NT2/D1 (cell line): ENCODE measurements around the gene CSF1R.

Source experiments
- SUZ12 ChIP-seq: IDR thresholded peaks from 2 replicates; pipeline ENCODE4 v1.6.1; 2011; ENCODE audit not compliant: insufficient read length, insufficient read depth; ENCODE audit errors: extremely low read depth
- YY1 ChIP-seq: IDR thresholded peaks from 2 replicates; pipeline ENCODE4 v1.6.1; 2011; ENCODE audit not compliant: insufficient read length, insufficient read depth
- ZNF274 ChIP-seq: IDR thresholded peaks from 2 replicates; pipeline ENCODE4 v1.6.1; 2011; ENCODE audit warnings: mild to moderate bottlenecking, low read depth, low read length

- no peak for TF ChIP-seq ZNF274
- TF ChIP-seq YY1 = no peak
- TF ChIP-seq SUZ12 = no peak
Measured at GRCh38 chr5:150103678-150104549, 17.6 kb upstream of the CSF1R start.
